GM12865 (cell line): Measurements from ENCODE around the gene PIEZO1.

ENCODE experiments used
- DNase-seq: peaks from one replicate; pipeline ENCODE4 v3.0.0; 2010; ENCODE audit warnings: low read depth
- H3K4me3 ChIP-seq: 2 replicates; pipeline ENCODE4 v1.5.1; 2011; ENCODE audit warnings: mild to moderate bottlenecking, low read depth, low read length, control low read depth
- CTCF ChIP-seq: IDR thresholded peaks from 2 replicates; pipeline ENCODE4 v1.5.1; 2011; ENCODE audit warnings: low read length, control low read depth, low read depth, inconsistent platforms; ENCODE audit not compliant: insufficient read depth; ENCODE audit errors: missing control alignments

PIEZO1 gene

GRCh38 chr16:88681709-88682451 lies 103.1 kb downstream of the PIEZO1 start:
- no peak for TF ChIP-seq CTCF
- DNase-seq: peak; percentile 97
- peak overlapping the region; percentile 39 for H3K4me3 ChIP-seq

GRCh38 chr16:88681084-88681680 lies 103.8 kb downstream of the PIEZO1 start:
- peak overlapping the region; percentile 39 for H3K4me3 ChIP-seq
- DNase-seq: peak; percentile 91
- TF ChIP-seq CTCF: peak; percentile 75

- no peak for TF ChIP-seq CTCF
- H3K4me3 ChIP-seq: peak overlapping the region; percentile 39
- no peak for DNase-seq
Observed at GRCh38 chr16:88680554-88681083, 104.4 kb downstream of the PIEZO1 start.

- DNase-seq: no peak
- TF ChIP-seq CTCF: no peak
- H3K4me3 ChIP-seq: no peak overlapping the region
Observed at GRCh38 chr16:88678224-88678979, 106.6 kb downstream of the PIEZO1 start.

GRCh38 chr16:88677721-88678120 lies 107.3 kb downstream of the PIEZO1 start:
- no peak for DNase-seq
- no peak overlapping the region for H3K4me3 ChIP-seq
- no peak for TF ChIP-seq CTCF

- H3K4me3 ChIP-seq: no peak overlapping the region
- DNase-seq: no peak
- TF ChIP-seq CTCF: no peak
Observed at GRCh38 chr16:88676502-88677242, 108.3 kb downstream of the PIEZO1 start.
